ENCODE data around the gene MOCOS.

MOCOS gene

DNA sequence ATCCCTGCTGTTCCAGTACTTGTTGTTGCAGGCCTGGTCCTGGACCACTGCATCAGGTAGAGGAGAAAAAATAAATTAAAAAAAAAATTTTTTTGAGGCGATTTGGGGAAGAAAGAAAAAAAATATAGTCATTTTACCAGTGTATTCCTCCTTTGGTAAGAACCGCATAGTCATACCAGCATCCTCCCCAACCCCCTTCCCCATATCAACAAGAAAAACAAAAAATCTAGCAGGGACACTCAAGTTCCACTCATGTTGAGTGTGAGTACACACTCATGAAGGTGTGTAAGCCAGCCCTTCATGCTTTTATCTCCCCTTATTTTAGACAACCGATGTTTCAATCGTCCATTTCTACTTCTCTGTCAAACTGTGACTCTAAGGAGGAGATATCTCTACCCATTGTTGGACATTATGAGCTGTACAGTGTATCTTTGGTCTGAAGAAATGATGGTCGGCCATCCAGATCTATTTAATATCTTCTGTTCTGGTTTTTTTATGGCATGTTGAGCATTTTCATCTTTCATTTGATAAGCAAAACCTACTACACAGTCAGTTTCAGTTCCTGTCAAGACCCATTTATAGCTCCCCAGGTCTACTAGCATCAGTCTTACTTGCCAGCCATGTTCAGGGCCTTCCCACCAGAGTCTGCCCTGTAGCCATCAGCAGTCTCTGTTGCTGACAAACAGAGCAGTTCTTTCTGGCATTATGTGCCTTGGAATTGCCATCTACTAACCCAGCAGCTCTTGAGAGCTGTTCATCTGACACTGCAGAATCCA lies 37.6 kb upstream of the MOCOS start:
- DNase-seq (ENCODE audit: extremely low spot score) = peak; percentile 52
- CTCF ChIA-PET = interaction anchor here (1.0 to 4.1 kb wide), 8 partner anchors 8 to 538 kb away, joined by 3 to 26 read pairs (median 4); no protein-coding TSS in a partner anchor

DNA sequence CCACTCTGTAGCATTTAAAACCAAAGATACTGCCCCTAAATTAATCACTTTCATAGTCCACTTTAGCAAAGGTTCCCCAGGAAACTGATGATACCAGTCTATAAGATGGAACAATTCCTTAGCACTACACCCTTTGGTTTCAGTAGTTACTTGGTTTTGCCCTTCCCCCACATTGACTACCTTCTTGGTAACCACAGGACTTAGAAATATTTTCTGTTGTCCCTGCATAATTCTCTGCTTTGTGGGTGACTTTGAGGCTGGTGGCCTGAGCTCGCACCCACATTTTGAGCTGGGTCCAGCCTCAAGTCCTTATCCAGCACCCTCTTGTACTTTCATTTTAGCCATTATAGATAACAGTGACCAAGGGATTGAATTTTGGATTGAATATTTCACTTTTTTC lies 34.5 kb upstream of the MOCOS start:
- no peak for DNase-seq (ENCODE audit: extremely low spot score)
- POLR2A ChIA-PET = no interaction called here
- CTCF ChIA-PET = interaction anchor here (1.1 kb wide), 1 partner anchor 15 kb away, joined by 3 read pairs; no protein-coding TSS in a partner anchor
- TF ChIP-seq, protein P1, sequence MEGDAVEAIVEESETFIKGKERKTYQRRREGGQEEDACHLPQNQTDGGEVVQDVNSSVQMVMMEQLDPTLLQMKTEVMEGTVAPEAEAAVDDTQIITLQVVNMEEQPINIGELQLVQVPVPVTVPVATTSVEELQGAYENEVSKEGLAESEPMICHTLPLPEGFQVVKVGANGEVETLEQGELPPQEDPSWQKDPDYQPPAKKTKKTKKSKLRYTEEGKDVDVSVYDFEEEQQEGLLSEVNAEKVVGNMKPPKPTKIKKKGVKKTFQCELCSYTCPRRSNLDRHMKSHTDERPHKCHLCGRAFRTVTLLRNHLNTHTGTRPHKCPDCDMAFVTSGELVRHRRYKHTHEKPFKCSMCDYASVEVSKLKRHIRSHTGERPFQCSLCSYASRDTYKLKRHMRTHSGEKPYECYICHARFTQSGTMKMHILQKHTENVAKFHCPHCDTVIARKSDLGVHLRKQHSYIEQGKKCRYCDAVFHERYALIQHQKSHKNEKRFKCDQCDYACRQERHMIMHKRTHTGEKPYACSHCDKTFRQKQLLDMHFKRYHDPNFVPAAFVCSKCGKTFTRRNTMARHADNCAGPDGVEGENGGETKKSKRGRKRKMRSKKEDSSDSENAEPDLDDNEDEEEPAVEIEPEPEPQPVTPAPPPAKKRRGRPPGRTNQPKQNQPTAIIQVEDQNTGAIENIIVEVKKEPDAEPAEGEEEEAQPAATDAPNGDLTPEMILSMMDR (IDR thresholded peaks at IDR 0.05; ENCODE audit: control extremely low read depth, extremely low read depth, low read depth, missing control alignments) = no peak

More for the DNA sequence above, 37.6 kb upstream of the MOCOS start:
- POLR2A ChIA-PET = interaction anchor here (0.7 to 2.2 kb wide), 3 partner anchors 10 to 21 kb away, joined by 3 to 5 read pairs (median 3); partner anchors contain the start of gene SLC39A6
- TF ChIP-seq, protein P1 (IDR thresholded peaks at IDR 0.05; ENCODE audit: control extremely low read depth, extremely low read depth, low read depth, missing control alignments) = no peak

DNA sequence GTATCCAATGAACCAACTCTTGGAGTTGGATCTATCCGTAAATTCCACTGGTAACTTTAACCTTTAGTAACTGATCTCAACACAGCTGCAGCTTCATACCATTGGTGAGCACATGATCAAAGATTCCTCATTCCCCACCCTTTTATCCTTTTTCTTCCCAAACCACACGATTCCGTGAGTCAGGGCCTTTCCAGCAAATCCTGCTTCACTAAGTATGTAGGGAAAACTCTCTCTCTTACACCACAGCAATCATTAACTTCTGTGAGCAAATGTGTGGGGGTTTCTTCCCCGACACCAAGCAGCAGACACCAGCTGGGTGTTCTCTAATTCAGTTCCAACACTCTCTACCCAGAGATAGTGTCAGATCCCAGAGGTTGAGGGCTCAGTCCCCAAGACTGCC lies 34.1 kb upstream of the MOCOS start:
- ChIA-PET CTCF (interaction anchor here (1.1 kb wide), 1 partner anchor 16 kb away, joined by 3 read pairs; no protein-coding TSS in a partner anchor), POLR2A (no interaction called here)
- DNase-seq (ENCODE audit: extremely low spot score) = no peak
- TF ChIP-seq, protein P1 (IDR thresholded peaks at IDR 0.05; ENCODE audit: control extremely low read depth, extremely low read depth, low read depth, missing control alignments) = no peak

DNA sequence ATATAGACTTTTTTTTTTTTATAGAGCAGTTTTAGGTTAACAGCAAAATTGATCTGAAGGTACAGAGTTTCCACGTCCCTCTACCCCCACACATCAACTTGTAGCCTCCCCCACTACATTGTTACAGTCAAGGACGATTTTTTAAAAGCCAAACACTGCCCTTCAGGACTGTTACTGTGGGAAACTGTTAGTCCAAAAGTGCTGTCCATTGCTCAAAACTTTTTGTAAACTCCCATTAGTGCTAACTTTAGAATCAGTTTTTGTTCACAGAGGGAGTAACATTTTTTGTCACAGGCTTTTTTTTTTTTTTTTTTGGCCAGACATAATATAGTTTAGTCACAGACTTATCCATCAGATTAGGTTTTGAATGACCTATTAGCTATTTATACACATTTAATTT lies 33.5 kb upstream of the MOCOS start:
- POLR2A ChIA-PET = no interaction called here
- DNase-seq (ENCODE audit: extremely low spot score) = no peak
- TF ChIP-seq, protein P1 (IDR thresholded peaks at IDR 0.05; ENCODE audit: control extremely low read depth, extremely low read depth, low read depth, missing control alignments) = no peak
- CTCF ChIA-PET = interaction anchor here (1.1 kb wide), 1 partner anchor 16 kb away, joined by 3 read pairs; no protein-coding TSS in a partner anchor

DNA sequence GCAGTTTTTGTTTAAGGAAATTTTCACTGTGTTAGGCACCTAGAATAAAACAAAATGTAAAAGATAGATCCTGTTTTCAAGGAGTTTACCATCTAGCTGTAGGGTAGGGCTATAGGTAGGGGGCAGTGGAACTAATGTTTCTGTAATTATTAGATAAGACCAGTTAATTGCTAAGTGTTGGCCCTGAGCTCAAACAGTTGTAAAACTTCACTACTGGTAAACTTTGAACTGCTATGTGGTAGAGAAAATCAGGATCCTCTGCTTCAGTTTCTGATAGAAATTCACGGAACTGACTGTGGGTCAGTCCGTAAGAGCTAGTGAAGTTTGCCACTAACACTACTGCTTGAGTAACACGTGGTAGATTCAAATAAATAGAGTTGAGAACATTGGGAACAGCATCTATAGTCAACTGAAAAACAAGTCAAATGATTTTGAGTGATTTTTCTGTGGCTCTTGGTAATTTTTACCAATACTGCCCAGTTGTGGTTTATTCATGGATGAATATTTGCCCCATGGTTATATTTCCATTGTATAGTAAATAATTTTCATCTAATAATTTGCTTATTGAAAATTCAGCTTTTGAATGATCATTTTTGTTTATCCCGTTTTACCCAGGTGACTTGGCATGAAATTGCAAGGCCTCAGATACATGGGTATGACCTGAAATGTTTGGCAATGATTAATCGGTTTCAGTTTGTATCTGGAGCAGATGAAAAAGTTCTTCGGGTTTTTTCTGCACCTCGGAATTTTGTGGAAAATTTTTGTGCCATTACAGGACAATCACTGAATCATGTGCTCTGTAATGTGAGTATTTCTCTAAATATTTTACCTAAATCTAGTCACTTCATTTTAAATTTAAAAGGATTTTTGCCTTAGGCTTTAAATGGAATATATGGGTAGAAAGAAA lies 31.2 kb upstream of the MOCOS start:
- no peak for DNase-seq (ENCODE audit: extremely low spot score)
- TF ChIP-seq, protein P1 (IDR thresholded peaks at IDR 0.05; ENCODE audit: control extremely low read depth, extremely low read depth, low read depth, missing control alignments) = no peak
- ChIA-PET CTCF (interaction anchor here (1.8 to 5.3 kb wide), 3 partner anchors 8 to 27 kb away, joined by 6 to 26 read pairs (median 15); partner anchors contain the start of genes ELP2 and SLC39A6), POLR2A (no interaction called here)

DNA sequence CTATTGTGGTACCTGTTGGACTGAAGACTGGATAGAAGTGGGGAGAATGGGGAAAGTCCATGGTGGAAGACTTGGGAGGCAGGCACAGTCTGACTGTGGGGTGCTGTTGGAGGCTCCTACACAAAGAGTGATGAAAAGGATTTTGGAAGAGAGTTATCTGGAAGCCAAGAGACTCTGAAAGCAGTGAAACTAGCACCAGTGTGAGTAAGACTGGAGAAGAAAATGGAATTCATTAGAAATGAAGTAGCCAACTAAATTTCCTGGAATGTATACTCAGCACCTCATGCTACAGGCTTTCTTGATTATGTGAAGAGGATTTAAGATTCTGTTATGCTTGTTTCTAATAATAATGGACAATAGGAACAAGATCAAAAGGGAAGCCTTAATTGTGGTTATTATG lies 29.9 kb upstream of the MOCOS start:
- ChIA-PET CTCF (interaction anchor here (0.8 to 5.3 kb wide), 4 partner anchors 9 to 18 kb away, joined by 3 to 26 read pairs (median 9); no protein-coding TSS in a partner anchor), POLR2A (interaction anchor here (0.6 kb wide), 1 partner anchor 9 kb away, joined by 3 read pairs; no protein-coding TSS in a partner anchor)
- TF ChIP-seq, protein P1 (IDR thresholded peaks at IDR 0.05; ENCODE audit: control extremely low read depth, extremely low read depth, low read depth, missing control alignments) = no peak
- DNase-seq (ENCODE audit: extremely low spot score) = no peak

Measured in GM10248 (cell line).